ENCODE data around the gene ITGA5. TPM values are rescaled to one million over a fixed set of nuclear protein-coding genes. Genes with fewer than 3 reads are reported as not detected.

ITGA5 gene
- total and polyA plus RNA-seq, 9 donors = 32.6 to 100.0 (median 41.5) TPM

DNA sequence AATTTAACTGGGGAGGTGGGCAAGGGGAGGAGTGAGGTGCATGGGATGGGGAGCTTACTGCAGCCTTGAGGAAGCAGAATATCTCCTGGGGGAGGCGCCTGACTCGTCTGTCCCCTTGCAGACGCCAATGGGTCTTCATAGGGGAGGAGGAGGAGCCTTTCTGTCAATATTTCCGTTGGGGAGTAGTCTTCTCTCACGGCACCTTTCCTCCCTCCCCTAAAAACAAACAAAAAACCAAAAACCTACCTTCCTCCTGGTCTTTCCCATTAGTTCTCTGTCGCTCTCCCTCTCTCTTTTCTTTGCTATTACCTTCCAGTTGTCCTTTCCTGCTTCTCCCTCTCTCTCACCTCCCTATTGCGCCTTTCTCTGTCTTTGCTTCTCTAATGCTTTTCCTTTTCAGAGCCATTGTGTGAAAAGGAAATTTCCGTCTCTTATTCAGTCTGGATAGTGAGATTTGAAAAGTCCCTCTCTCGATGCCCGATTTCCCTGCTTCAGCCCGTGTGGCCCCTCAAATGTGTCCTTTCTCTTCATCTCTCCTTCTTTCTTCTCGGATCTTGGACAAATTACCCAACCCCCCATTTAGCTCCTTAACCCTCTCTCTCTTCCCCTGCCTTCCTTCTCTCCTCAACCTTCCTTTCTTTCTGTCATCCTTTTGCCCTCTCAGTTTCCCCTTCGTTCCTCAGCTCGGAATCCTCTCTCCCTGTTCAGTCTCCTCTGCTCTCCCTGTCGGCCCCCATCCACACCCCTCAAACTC lies 60.7 kb downstream of the ITGA5 start:
- Histone ChIP-seq H3K9me3 (no peaks in the 10 kb centered on the region), H3K4me3 (peak overlapping the region; percentile 45), H3K4me1 (ENCODE audit: insufficient read depth) (peaks cover 5% of the 10 kb centered on the region), H3K27me3 (no peaks in the 10 kb centered on the region), H3K36me3 (no peaks in the 10 kb centered on the region), H3K27ac (peak overlapping the region; percentile 79 to 88)
- 10 to 11% (median 11%) methylated on average over 15 of the region's 15 CpGs for WGBS, 3 donors
- intact Hi-C loops (cut with DNase I) = loop anchor here in 3 of 4 donors (5.0 to 10.0 kb wide), 3 partner anchors 74 to 364 kb away; partner anchors contain the start of genes CBX5 (in 2 of the 3) and HNRNPA1 (in 2 of the 3)
- no peak for DNase-seq
- no peak for TF ChIP-seq CTCF (IDR thresholded peaks at IDR 0.05)
- TF ChIP-seq EP300 (IDR thresholded peaks at IDR 0.05) = no peak
- TF ChIP-seq POLR2A (IDR thresholded peaks at IDR 0.05) = no peak

GRCh38 chr12:54357506-54358190 lies 61.4 kb downstream of the ITGA5 start:
- Histone ChIP-seq H3K27ac (peak overlapping the region; percentile 79 to 88), H3K4me1 (ENCODE audit: insufficient read depth) (peaks cover 9% of the 10 kb centered on the region), H3K27me3 (no peaks in the 10 kb centered on the region), H3K4me3 (no peak overlapping the region), H3K36me3 (no peaks in the 10 kb centered on the region), H3K9me3 (no peaks in the 10 kb centered on the region)
- WGBS, 3 donors = 56 to 58% (median 57%) methylated on average over 2 of the region's 2 CpGs
- no peak for TF ChIP-seq CTCF (IDR thresholded peaks at IDR 0.05)
- TF ChIP-seq POLR2A (IDR thresholded peaks at IDR 0.05) = no peak
- TF ChIP-seq EP300 (IDR thresholded peaks at IDR 0.05) = no peak
- no peak for DNase-seq
- intact Hi-C loops (cut with DNase I) = loop anchor here in 3 of 4 donors (5.0 to 10.0 kb wide), 3 partner anchors 73 to 363 kb away; partner anchors contain the start of genes CBX5 (in 2 of the 3) and HNRNPA1 (in 2 of the 3)

DNA sequence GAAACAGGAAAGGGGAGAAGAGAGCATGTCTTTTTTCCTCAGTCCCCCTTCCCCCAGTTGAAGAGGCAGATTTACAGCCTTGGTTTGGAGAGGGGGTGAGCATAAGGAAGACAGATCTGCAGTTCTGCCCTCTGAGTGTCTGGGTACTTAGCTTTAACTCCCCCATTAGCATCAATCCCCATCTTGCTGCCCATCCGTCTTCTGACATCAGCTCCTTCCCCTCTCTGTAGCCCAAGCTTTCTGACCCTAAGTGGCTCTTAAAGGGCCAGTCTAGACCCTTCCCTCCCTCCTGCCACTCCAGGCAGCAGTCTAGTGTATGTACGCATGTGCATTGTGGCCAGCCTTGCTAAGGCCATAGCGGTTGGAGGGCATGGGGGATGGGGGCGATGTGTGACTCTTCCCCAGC lies 62.1 kb downstream of the ITGA5 start:
- Histone ChIP-seq H3K27me3 (no peaks in the 10 kb centered on the region), H3K27ac (peak overlapping the region; percentile 48 to 88), H3K36me3 (no peaks in the 10 kb centered on the region), H3K4me1 (ENCODE audit: insufficient read depth) (peaks cover 14% of the 10 kb centered on the region), H3K4me3 (no peak overlapping the region), H3K9me3 (no peaks in the 10 kb centered on the region)
- intact Hi-C loops (cut with DNase I) = loop anchor here in 3 of 4 donors (5.0 to 10.0 kb wide), 3 partner anchors 72 to 362 kb away; partner anchors contain the start of genes CBX5 (in 2 of the 3) and HNRNPA1 (in 2 of the 3)
- TF ChIP-seq POLR2A (IDR thresholded peaks at IDR 0.05) (no peak), EP300 (IDR thresholded peaks at IDR 0.05) (no peak), CTCF (IDR thresholded peaks at IDR 0.05) (no peak)
- 72 to 86% (median 86%) methylated on average over 4 of the region's 4 CpGs for WGBS, 3 donors
- no peak for DNase-seq

DNA sequence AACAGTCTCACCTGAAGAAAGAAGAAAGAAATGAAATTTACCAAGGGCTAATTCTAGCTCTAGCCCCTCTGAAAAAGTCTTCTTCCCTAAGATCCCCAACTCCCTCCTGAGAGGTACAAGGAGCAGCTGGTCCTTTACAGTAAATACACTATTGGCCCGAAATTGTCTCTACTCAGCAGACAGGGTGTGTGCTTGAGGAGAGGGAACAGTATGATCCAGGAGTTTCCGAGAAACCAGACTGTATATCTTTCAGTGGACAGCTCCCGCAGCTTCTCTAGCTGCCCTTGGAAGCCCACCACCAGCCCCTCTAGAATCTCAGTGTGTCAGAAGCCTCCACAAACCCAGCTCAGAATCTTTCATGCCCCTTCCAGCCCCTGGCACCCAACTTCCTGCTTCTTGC lies 62.8 kb downstream of the ITGA5 start:
- no peak overlapping the region for H3K4me3 ChIP-seq
- 19 to 28% (median 22%) methylated on average over 3 of the region's 3 CpGs for WGBS, 3 donors
- no peak for DNase-seq
- H3K27me3 ChIP-seq = no peaks in the 10 kb centered on the region
- TF ChIP-seq EP300 (IDR thresholded peaks at IDR 0.05) (peak; percentile 31), POLR2A (IDR thresholded peaks at IDR 0.05) (no peak)
- H3K36me3 ChIP-seq = no peaks in the 10 kb centered on the region
- peaks cover 16% of the 10 kb centered on the region for H3K4me1 ChIP-seq (ENCODE audit: insufficient read depth)
- intact Hi-C loops (cut with DNase I) = loop anchor here in 3 of 4 donors (5.0 to 10.0 kb wide), 3 partner anchors 71 to 361 kb away; partner anchors contain the start of genes CBX5 (in 2 of the 3) and HNRNPA1 (in 2 of the 3)
- H3K9me3 ChIP-seq = no peaks in the 10 kb centered on the region
- peak overlapping the region; percentile 24 to 88 for H3K27ac ChIP-seq
